SU-DHL-6 (cell line): ENCODE measurements around the gene DCDC1.

Experiments
- H2AFZ ChIP-seq: fragments of 200-600 bp; sonication (generic); 2 replicates; pipeline ENCODE4 v1.6.1; 2014; ENCODE audit warnings: low read depth, mild to moderate bottlenecking, moderate library complexity, mixed read lengths, antibody characterized with exemption, low read length; ENCODE audit not compliant: severe bottlenecking
- H3F3A ChIP-seq: fragments of 200-600 bp; shearing (Covaris generic); 2 replicates; pipeline ENCODE4 v1.6.0; 2016; ENCODE audit warnings: antibody characterized with exemption, mild to moderate bottlenecking; ENCODE audit not compliant: insufficient read depth
- H3K27ac ChIP-seq: fragments of 200-600 bp; sonication (generic); 2 replicates; pipeline ENCODE4 v1.5.1; 2016; ENCODE audit warnings: low read depth, mild to moderate bottlenecking, low read length, moderate library complexity, mixed read lengths
- H3K27me3 ChIP-seq: fragments of 200-600 bp; sonication (generic), shearing (Covaris generic); 2 replicates; pipeline ENCODE4 v1.6.0; 2014; ENCODE audit warnings: mild to moderate bottlenecking, low read length
- H3K36me3 ChIP-seq: fragments of 200-600 bp; sonication (generic); 2 replicates; pipeline ENCODE4 v1.6.1; 2014; ENCODE audit warnings: mild to moderate bottlenecking, low read length, mixed read lengths
- H3K4me2 ChIP-seq: fragments of 300-600, 200-600 bp; shearing (Covaris generic), sonication (generic); 2 replicates; pipeline ENCODE4 v1.6.0; 2014; ENCODE audit warnings: low read length, low read depth, mild to moderate bottlenecking; ENCODE audit not compliant: poor library complexity, severe bottlenecking
- H3K4me3 ChIP-seq: fragments of 200-600 bp; sonication (generic); 2 replicates; pipeline ENCODE4 v1.5.1; 2014; ENCODE audit warnings: antibody characterized with exemption, low read length, mild to moderate bottlenecking, mixed read lengths; ENCODE audit not compliant: insufficient read depth, poor library complexity, severe bottlenecking
- H3K79me2 ChIP-seq: fragments of 200-600 bp; sonication (generic); 2 replicates; pipeline ENCODE4 v1.6.1; 2014; ENCODE audit warnings: mild to moderate bottlenecking, low read length, moderate library complexity; ENCODE audit not compliant: insufficient read depth
- H3K9ac ChIP-seq: fragments of 200-600 bp; sonication (generic); 2 replicates; pipeline ENCODE4 v1.7.0; 2014; ENCODE audit warnings: mild to moderate bottlenecking, low read length
- H3K9me2 ChIP-seq: fragments of 200-600 bp; sonication (generic); replicated peaks from 2 replicates; pipeline ENCODE4 v1.6.1; 2014; ENCODE audit warnings: low read length; ENCODE audit not compliant: insufficient read depth
- H3K9me3 ChIP-seq: fragments of 200-600 bp; sonication (generic); 2 replicates; pipeline ENCODE4 v1.6.1; 2014; ENCODE audit warnings: low read length, mixed read lengths; ENCODE audit not compliant: insufficient read depth
- H4K20me1 ChIP-seq: fragments of 200-600 bp; sonication (generic); 2 replicates; pipeline ENCODE4 v1.6.1; 2014; ENCODE audit warnings: low read depth, mild to moderate bottlenecking, antibody characterized with exemption, low read length, moderate library complexity, mixed read lengths
- EZH2phosphoT487 ChIP-seq: fragments of 200-600 bp; sonication (generic), shearing (Covaris generic); conservative IDR thresholded peaks from 2 replicates; pipeline ENCODE4 v1.6.1; 2018; ENCODE audit warnings: mild to moderate bottlenecking, antibody characterized with exemption, low read length, moderate library complexity, mixed read lengths
- TF ChIP-seq, protein P1 (sequence below): fragments of 200-600 bp; sonication (generic); IDR thresholded peaks from one replicate; pipeline ENCODE4 v1.5.1; 2017; ENCODE audit warnings: antibody characterized with exemption, mild to moderate bottlenecking, low read length, moderate library complexity; ENCODE audit not compliant: insufficient read depth, poor library complexity, severe bottlenecking

DCDC1 gene

GRCh38 chr11:31412946-31413345 lies 43.4 kb upstream of the DCDC1 start:
- H3F3A ChIP-seq = no peaks in the 10 kb centered on the region

GRCh38 chr11:31408201-31408600 lies 38.7 kb upstream of the DCDC1 start:
- Histone ChIP-seq H3K79me2 (no peaks in the 10 kb centered on the region), H3K27me3 (no peaks in the 10 kb centered on the region), H4K20me1 (no peaks in the 10 kb centered on the region), H3F3A (no peaks in the 10 kb centered on the region), H3K4me3 (no peak overlapping the region), H3K9me3 (no peaks in the 10 kb centered on the region), H3K9me2 (no peaks in the 10 kb centered on the region), H3K36me3 (no peaks in the 10 kb centered on the region), H2AFZ (no peak overlapping the region), H3K9ac (no peak overlapping the region), H3K27ac (no peak overlapping the region), H3K4me2 (no peak overlapping the region)
- TF ChIP-seq, protein P1, sequence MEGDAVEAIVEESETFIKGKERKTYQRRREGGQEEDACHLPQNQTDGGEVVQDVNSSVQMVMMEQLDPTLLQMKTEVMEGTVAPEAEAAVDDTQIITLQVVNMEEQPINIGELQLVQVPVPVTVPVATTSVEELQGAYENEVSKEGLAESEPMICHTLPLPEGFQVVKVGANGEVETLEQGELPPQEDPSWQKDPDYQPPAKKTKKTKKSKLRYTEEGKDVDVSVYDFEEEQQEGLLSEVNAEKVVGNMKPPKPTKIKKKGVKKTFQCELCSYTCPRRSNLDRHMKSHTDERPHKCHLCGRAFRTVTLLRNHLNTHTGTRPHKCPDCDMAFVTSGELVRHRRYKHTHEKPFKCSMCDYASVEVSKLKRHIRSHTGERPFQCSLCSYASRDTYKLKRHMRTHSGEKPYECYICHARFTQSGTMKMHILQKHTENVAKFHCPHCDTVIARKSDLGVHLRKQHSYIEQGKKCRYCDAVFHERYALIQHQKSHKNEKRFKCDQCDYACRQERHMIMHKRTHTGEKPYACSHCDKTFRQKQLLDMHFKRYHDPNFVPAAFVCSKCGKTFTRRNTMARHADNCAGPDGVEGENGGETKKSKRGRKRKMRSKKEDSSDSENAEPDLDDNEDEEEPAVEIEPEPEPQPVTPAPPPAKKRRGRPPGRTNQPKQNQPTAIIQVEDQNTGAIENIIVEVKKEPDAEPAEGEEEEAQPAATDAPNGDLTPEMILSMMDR = no peak

More at GRCh38 chr11:31412946-31413345, 43.4 kb upstream of the DCDC1 start:
- Histone ChIP-seq H4K20me1 (no peaks in the 10 kb centered on the region), H2AFZ (no peak overlapping the region), H3K4me3 (no peak overlapping the region), H3K27me3 (no peaks in the 10 kb centered on the region), H3K4me2 (no peak overlapping the region), H3K27ac (no peak overlapping the region), H3K9me2 (no peaks in the 10 kb centered on the region), H3K79me2 (no peaks in the 10 kb centered on the region), H3K9ac (no peak overlapping the region), H3K9me3 (no peaks in the 10 kb centered on the region), H3K36me3 (no peaks in the 10 kb centered on the region)
- TF ChIP-seq, protein P1 = no peak
- no peak for TF ChIP-seq EZH2phosphoT487

DNA sequence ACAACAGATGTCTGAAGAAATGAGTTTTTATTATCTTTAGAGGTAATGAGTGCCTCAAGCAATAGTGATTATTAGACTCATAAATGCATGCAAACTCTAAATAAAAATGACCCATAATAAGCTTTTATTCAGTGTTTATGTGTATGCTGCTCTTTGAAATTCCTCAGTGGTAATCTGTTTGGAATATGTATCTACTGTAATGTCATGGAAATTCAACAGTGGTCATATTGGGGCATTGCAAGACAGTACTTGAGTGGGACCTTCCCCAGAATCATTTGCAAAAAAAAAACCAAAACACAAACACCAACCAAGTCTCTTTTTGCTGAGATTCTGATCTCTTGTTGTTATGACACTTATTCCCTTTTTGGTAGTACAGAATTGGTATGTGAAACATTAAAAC lies 35.1 kb upstream of the DCDC1 start:
- no peaks in the 10 kb centered on the region for H3K27me3 ChIP-seq
- TF ChIP-seq EZH2phosphoT487 = no peak
- TF ChIP-seq, protein P1 = no peak
- no peaks in the 10 kb centered on the region for H3K36me3 ChIP-seq
- H2AFZ ChIP-seq = no peak overlapping the region
- no peaks in the 10 kb centered on the region for H3F3A ChIP-seq
- no peak overlapping the region for H3K27ac ChIP-seq
- H3K4me2 ChIP-seq = no peak overlapping the region
- H3K4me3 ChIP-seq = no peak overlapping the region
- H4K20me1 ChIP-seq = no peaks in the 10 kb centered on the region
- H3K9ac ChIP-seq = no peak overlapping the region
- no peaks in the 10 kb centered on the region for H3K9me2 ChIP-seq
- H3K9me3 ChIP-seq = no peaks in the 10 kb centered on the region
- no peaks in the 10 kb centered on the region for H3K79me2 ChIP-seq
